Parathyroid adenoma (tissue), 2 donors: ENCODE results near the gene JPH2.

Experiments
- H2AFZ ChIP-seq: fragments of 300-600 bp; sonication (generic); one replicate; pipeline ENCODE4 v1.7.0; 2017; ENCODE audit warnings: antibody characterized with exemption, mild to moderate bottlenecking
- H3K27ac ChIP-seq: fragments of 300-600 bp; sonication (generic); one replicate; pipeline ENCODE4 v1.7.0; 2017
- H3K27me3 ChIP-seq: fragments of 300-600 bp; sonication (generic); one replicate; pipeline ENCODE4 v1.7.0; 2017; ENCODE audit warnings: low read length; ENCODE audit not compliant: control insufficient read depth, insufficient read depth
- H3K36me3 ChIP-seq: fragments of 300-600 bp; sonication (generic); one replicate; pipeline ENCODE4 v1.7.0; 2017; ENCODE audit warnings: low read length; ENCODE audit not compliant: control insufficient read depth, insufficient read depth
- H3K4me1 ChIP-seq: fragments of 300-600 bp; sonication (generic); one replicate; pipeline ENCODE4 v1.7.0; 2017; ENCODE audit warnings: control low read depth
- H3K4me2 ChIP-seq: fragments of 300-600 bp; sonication (generic); one replicate; pipeline ENCODE4 v1.7.0; 2017; ENCODE audit warnings: low read length
- H3K4me3 ChIP-seq: fragments of 300-600 bp; sonication (generic); one replicate; pipeline ENCODE4 v1.7.0; 2017; ENCODE audit warnings: low read depth, low read length
- H3K79me2 ChIP-seq: fragments of 300-600 bp; sonication (generic); one replicate; pipeline ENCODE4 v1.7.0; 2017; ENCODE audit warnings: control low read depth
- H3K9ac ChIP-seq: fragments of 300-600 bp; sonication (generic); one replicate; pipeline ENCODE4 v1.7.0; 2017; ENCODE audit warnings: mild to moderate bottlenecking
- H3K9me3 ChIP-seq: fragments of 300-600 bp; sonication (generic); one replicate; pipeline ENCODE4 v1.7.0; 2017; ENCODE audit warnings: low read length; ENCODE audit not compliant: control insufficient read depth
- TF ChIP-seq, protein P1 (sequence below): fragments of 300-600 bp; sonication (generic); IDR thresholded peaks from one replicate; pipeline ENCODE4 v1.7.0; 2017; ENCODE audit warnings: antibody characterized with exemption, mild to moderate bottlenecking
- donor health status: primary hyperparathyroidism.

Gene JPH2

DNA sequence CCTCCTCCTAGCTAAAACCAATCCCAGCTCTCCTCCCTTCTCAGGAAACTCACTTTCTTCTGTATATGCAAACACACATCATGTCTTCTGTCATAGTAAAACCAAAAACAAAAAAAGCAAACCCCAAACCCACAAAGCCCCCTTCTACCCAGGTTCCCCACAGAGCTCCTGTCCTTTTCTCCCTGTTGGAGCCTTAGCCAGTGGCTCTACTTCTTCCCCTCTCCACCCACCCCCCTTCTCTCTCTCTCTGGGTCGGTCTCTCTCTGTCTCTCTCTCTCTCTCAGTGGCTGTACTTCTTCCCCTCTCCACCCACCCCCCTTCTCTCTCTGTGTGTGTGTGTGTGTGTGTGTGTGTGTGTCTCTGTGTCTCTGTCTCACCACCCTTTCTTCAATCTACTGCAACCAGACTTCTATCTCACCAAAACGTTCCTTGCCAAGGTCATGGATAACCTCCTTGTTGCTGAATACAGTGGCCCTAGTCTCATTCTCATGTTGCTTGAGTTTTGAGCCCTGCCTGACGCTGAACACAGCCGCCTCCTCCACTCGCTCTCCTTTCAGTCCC, 32.3 kb upstream of the JPH2 start:
- Histone ChIP-seq H3K79me2 (peaks cover 17% of the 10 kb centered on the region), H2AFZ (peak overlapping the region; percentile 2), H3K4me1 (no peaks in the 10 kb centered on the region), H3K27ac (peak overlapping the region; percentile 0), H3K27me3 (no peaks in the 10 kb centered on the region), H3K36me3 (no peaks in the 10 kb centered on the region), H3K9ac (no peak overlapping the region), H3K4me3 (no peak overlapping the region), H3K9me3 (no peaks in the 10 kb centered on the region), H3K4me2 (no peak overlapping the region)
- TF ChIP-seq, protein P1, sequence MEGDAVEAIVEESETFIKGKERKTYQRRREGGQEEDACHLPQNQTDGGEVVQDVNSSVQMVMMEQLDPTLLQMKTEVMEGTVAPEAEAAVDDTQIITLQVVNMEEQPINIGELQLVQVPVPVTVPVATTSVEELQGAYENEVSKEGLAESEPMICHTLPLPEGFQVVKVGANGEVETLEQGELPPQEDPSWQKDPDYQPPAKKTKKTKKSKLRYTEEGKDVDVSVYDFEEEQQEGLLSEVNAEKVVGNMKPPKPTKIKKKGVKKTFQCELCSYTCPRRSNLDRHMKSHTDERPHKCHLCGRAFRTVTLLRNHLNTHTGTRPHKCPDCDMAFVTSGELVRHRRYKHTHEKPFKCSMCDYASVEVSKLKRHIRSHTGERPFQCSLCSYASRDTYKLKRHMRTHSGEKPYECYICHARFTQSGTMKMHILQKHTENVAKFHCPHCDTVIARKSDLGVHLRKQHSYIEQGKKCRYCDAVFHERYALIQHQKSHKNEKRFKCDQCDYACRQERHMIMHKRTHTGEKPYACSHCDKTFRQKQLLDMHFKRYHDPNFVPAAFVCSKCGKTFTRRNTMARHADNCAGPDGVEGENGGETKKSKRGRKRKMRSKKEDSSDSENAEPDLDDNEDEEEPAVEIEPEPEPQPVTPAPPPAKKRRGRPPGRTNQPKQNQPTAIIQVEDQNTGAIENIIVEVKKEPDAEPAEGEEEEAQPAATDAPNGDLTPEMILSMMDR = no peak

DNA sequence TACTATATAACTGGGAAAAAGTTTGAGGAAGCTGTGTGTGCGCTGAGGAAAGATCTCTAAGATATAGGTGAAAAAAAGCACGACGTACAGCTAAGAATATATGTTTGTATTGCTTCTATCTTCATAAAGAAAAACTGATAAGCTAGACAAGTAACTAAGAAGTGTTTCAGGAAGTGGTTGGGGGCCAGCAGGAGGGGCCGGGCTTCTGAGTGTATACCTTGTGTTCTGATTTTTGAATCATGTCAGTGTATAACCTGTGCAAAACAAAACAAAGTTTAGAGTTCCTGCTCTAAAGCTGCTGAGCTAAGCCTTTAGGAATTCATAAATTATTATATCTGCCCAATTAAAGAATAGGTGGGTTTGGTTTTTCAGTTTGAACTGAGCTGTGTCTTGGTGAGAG, 31.5 kb upstream of the JPH2 start:
- no peak overlapping the region for H3K4me2 ChIP-seq
- peaks cover 19% of the 10 kb centered on the region for H3K79me2 ChIP-seq
- no peak overlapping the region for H2AFZ ChIP-seq
- H3K4me1 ChIP-seq = no peaks in the 10 kb centered on the region
- TF ChIP-seq, protein P1 = no peak
- no peaks in the 10 kb centered on the region for H3K27me3 ChIP-seq
- no peaks in the 10 kb centered on the region for H3K36me3 ChIP-seq
- no peak overlapping the region for H3K9ac ChIP-seq
- no peak overlapping the region for H3K4me3 ChIP-seq
- no peaks in the 10 kb centered on the region for H3K9me3 ChIP-seq
- H3K27ac ChIP-seq = no peak overlapping the region

DNA sequence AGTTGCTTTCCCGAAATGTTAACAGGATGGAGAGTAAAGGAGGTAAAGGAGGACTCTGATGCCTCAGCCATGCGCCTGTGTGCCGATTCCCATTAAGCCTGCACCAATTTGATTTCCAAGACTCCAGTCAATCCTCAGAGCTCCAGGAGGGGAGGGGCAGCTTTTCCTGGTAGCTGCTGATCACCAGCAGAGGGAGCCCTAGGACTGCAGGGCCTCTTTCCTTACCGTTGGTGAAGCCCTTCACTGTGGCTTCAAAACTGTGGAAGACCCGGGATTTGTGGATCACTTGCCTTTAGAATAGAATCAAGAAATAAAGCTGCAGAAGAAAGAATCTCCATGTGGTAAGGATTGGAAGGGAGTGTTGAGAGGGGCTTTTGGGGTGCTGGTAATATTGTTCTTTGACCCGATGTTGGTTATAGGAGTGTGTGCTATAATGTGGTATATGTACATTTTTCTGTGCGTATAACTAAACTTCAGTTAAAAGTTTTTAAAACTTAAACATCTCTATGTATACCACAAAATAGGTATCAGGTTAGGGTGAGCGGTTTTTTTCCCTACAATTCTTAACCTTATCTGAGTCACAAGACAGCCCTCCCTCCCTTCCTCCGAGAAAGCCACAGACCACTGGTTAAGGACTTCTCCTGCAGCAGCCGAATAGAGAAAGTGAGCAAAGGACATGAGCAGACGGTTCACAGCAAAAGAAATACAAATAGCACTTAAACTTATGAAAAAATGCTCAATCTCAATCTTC, 30.5 kb upstream of the JPH2 start:
- no peak overlapping the region for H3K4me2 ChIP-seq
- no peak overlapping the region for H3K9ac ChIP-seq
- no peaks in the 10 kb centered on the region for H3K4me1 ChIP-seq
- H3K79me2 ChIP-seq = peaks cover 19% of the 10 kb centered on the region
- TF ChIP-seq, protein P1 = peak; percentile 98
- H3K27me3 ChIP-seq = no peaks in the 10 kb centered on the region
- no peak overlapping the region for H3K27ac ChIP-seq
- no peaks in the 10 kb centered on the region for H3K9me3 ChIP-seq
- no peak overlapping the region for H3K4me3 ChIP-seq
- no peak overlapping the region for H2AFZ ChIP-seq
- H3K36me3 ChIP-seq = no peaks in the 10 kb centered on the region

DNA sequence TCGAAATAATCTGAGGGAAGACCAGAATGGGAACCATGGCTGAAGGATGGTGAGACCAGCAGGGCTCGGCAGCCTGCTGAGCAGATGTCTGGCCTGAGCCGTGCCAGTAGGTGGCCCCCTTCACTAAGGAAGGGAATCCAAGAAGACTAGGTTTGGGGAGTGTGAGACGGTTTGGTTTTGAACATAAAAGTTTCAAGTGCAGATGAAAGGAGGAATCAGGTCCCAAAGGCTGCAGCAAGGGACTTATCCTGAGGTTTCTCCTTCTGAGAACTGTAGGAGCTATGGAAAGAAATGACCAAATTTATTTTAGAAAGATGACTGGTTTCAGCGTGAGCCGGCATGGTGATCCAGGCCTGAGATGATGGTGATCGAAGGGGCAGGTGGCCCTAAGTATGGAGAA, 28.1 kb upstream of the JPH2 start:
- no peak overlapping the region for H3K4me2 ChIP-seq
- H3K4me3 ChIP-seq = no peak overlapping the region
- H3K79me2 ChIP-seq = peaks cover 20% of the 10 kb centered on the region
- no peak overlapping the region for H3K27ac ChIP-seq
- H2AFZ ChIP-seq = no peak overlapping the region
- H3K36me3 ChIP-seq = no peaks in the 10 kb centered on the region
- H3K9me3 ChIP-seq = no peaks in the 10 kb centered on the region
- no peak overlapping the region for H3K9ac ChIP-seq
- H3K27me3 ChIP-seq = no peaks in the 10 kb centered on the region
- no peaks in the 10 kb centered on the region for H3K4me1 ChIP-seq
- TF ChIP-seq, protein P1 = peak; percentile 82

DNA sequence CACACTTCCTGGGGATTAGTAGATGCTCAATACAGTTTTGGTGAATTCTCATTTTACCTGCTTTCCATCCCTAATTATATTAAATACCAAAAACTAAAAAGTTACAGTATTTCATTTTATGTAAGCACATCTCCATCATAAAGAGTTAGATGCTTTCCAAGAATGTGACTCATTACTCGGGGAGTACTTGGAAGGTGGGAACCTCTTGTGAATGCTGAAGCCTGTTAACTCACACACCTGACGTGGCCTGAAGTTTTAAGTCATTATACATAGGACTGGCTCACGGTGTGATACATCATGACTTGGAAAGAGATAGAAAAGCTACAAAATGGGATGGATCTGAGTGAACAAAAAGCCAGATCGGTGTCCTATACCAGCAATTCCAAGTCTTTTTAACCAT, 25.8 kb upstream of the JPH2 start:
- Histone ChIP-seq H3K27ac (peak overlapping the region; percentile 94), H3K27me3 (no peaks in the 10 kb centered on the region), H3K9me3 (no peaks in the 10 kb centered on the region), H3K79me2 (peaks cover 38% of the 10 kb centered on the region), H3K4me1 (no peaks in the 10 kb centered on the region), H3K4me2 (no peak overlapping the region), H2AFZ (no peak overlapping the region), H3K9ac (no peak overlapping the region), H3K36me3 (no peaks in the 10 kb centered on the region), H3K4me3 (no peak overlapping the region)
- TF ChIP-seq, protein P1 = no peak
